ENCODE measurements around the gene TRMT2A.
"Not testable (repeated sequence)": the region's sequence is repeated elsewhere in the genome, so short reads cannot be mapped to it uniquely, and the experiment has no call there.

Gene TRMT2A
- 54.8 to 71.9 reads per million in 2 donors for total RNA-seq

GRCh38 chr22:20116951-20117632 is at the start of gene TRMT2A:
TSS of gene TRMT2A (minus strand) at chr22:20117226. CDS start at chr22:20116906, 320 bp downstream.
- DNase-seq = peak; percentile 95

DNA sequence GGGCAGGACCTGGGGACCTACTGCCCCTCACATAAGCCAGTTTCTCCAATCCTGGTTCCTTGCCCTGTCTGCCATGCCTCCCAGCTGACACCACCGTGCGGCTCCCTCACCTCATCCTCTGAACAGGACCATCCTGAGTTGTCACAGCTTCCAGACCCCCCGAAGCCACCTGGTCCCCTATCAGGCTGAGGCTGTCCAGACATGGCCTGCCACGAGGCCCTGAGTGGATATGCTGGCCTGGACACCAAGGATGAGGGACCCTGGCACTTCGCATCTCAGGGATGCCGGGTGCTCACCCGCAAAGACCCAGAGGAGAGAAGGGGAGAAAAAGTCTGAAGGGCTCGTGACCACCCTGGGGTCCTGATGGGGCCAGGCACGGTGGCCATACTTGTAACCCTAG is 49.7 kb upstream of the TRMT2A start:
- no peak for DNase-seq

- DNase-seq = no peak
Observed at GRCh38 chr22:20165913-20166312, 48.9 kb upstream of the TRMT2A start.

GRCh38 chr22:20165421-20165820 is 48.4 kb upstream of the TRMT2A start:
- no peak for DNase-seq

- DNase-seq = no peak
Observed at GRCh38 chr22:20164863-20165262, 47.8 kb upstream of the TRMT2A start.

DNA sequence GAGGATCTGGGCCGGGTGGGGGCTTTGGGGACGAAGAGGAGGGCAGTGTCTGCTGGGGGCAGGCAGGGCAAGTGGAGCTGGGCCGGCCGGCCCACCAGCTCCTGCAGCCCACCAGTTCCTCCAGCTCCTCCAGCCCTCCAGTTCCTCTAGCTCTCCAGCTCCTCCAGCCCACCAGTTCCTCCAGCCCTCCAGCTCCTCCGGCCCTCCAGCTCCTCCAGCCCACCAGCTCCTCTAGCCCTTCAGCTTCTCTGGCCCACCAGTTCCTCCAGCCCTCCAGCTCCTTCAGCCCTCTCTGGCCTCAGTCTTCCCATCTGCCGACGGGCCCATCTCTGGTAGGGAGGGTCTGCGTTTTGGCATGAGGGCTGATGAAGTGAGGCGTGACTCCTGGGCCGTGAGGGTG is 43.0 kb upstream of the TRMT2A start:
- DNase-seq = no peak

- DNase-seq = not testable (repeated sequence)
Observed at GRCh38 chr22:20159531-20159930, 42.5 kb upstream of the TRMT2A start.

DNA sequence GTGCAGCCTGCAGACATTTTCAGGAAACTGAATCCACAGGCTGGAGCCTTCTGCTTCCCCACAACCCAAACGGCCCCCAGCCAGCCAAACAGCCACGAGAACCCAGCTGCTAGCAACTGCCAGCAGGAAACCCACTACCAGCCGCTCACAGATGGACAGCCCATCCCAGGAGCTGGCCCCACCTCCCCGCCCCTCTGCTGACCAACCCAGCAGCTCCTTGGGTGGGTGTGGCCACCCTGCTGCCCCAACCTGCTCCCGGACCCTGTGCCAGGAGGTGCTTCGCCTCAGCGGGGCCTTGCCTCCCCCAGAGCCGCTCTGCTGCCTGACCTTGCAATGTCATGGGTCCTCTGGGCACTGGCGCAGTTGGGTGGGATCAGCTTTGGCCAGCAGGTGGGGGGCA is 42.0 kb upstream of the TRMT2A start:
- no peak for DNase-seq

DNA sequence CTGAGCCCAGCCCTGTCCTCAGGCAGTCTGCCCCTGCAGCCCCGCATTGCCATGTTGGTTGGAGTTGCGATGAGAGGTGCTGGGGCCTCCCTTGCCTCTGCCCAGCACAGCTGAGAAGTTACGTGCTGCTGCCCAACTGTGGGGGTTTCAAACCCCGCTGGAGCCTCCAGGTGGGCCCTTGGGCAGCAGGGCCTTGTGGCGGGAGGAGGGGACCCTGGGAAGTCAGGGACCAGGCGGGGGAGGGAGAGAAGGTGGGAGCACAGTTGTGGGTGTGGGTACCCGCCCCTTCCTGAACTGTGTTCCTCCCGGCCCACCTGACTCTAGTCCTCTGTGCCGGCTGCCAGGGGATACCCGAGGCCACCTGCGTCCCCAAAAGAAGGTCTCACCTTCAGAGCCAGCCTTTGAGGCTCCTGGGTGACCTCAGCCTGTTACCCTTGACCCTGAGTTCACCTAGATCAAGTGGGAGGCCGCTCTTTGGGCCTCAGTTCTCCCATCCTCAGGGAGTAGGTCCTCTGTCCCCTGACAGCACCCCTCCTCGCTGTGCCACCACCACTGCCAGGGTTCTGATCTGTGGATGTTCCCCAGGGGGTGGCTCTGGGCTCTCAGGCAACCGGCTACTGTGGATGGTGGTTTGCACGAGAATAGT is 41.5 kb upstream of the TRMT2A start:
- no peak for DNase-seq

- DNase-seq = no peak
Observed at GRCh38 chr22:20157430-20158183, 40.6 kb upstream of the TRMT2A start.

GRCh38 chr22:20156611-20157429 is 39.8 kb upstream of the TRMT2A start:
- peak; percentile 92 for DNase-seq

GRCh38 chr22:20156042-20156389 is 39.0 kb upstream of the TRMT2A start:
- no peak for DNase-seq

- no peak for DNase-seq
Observed at GRCh38 chr22:20155330-20156041, 38.5 kb upstream of the TRMT2A start.

DNA sequence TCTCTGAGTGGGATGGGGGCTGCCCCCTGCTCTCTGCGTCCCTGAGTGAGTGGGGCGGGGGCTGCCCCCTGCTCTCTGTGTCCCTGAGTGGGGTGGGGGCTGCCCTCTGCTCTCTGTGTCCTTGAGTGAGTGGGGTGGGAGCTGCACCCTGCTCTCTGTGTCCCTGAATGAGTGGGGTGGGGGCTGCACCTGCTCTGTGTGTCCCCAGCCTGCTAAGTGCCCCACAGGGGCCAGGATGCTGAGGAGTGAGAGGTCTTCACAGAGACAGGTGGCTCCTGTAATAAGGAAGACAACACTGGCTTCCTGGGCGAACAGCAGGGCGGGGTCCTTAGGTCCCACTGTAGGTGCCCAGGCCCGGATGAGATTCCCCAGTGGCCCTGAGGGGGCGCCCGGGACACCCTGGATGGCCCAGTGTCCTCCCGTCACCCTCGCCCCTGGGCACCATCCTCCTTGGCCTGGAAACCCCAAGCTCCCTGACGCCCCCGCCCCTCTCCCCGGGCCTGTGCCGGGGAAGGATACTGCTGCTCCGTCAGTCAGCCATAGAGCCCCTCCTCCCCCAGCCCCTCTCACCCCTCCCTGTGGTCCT is 37.7 kb upstream of the TRMT2A start:
- DNase-seq = no peak

- DNase-seq = no peak
Observed at GRCh38 chr22:20153945-20154344, 36.9 kb upstream of the TRMT2A start.

GRCh38 chr22:20152464-20152890 is 35.5 kb upstream of the TRMT2A start:
- no peak for DNase-seq

DNA sequence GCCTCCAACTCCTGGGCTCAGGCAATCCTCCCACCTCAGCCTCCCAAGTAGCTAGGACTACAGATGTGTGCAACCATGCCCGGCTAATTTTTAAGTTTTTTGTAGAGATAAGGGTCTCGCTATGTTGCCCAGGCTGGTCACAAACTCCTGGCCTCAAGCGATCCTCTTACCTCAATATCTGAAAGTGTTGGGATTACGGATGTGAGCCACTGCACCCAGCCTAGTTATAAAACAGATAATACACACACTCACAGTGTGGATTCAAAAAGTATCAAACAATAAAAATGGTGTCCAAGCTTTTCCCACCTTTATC is 34.2 kb upstream of the TRMT2A start:
- no peak for DNase-seq

DNA sequence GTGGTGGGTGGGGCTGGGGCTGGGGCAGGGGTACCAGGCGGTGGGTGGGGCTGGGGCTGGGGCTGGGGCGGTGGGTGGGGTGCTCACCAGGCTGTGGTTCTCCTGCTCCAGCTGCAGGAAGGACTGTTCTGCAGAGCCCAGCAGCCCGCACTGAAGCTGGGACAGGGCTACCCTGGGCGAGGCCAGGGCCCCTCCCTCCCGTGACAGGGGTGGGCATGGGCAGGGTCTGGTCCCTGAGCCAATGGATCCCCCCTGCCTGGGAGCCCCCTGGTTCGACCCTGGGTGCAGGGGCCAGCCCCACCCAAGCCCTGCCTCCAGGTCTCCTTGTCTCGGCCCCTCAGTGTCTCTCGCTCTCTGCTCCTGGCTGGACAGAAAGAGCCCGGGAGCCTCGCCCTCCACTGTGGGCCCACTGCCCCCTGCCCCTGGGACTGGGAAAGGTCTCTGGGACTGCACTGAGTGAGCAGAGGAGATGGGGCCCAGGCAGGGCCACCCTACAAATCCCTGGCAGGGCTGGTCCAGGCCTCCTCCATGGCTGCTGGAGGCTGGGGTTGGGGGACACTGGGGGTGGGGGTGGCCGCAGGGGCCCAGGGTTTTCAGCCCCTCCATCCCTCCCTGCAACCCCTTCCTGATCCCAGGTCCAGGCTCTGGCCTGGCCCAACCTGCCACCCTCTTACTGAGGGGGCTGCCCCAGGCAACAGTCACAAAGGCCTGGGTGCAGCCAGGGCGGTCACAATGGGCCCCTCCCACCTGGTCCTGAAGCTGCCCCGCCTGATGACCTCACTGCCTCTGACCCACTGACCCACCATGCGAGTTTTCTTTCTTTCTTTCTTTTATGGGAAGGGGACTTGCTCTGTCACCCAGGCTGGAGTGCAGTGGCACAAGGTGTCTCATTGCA is 33.6 kb upstream of the TRMT2A start, which contains the start of gene CCDC188:
CCDC188 (minus strand) TSS at position 675 of the 895 bp plus-strand sequence; CDS start at position 606, 69 bp downstream.
- no peak for DNase-seq

DNA sequence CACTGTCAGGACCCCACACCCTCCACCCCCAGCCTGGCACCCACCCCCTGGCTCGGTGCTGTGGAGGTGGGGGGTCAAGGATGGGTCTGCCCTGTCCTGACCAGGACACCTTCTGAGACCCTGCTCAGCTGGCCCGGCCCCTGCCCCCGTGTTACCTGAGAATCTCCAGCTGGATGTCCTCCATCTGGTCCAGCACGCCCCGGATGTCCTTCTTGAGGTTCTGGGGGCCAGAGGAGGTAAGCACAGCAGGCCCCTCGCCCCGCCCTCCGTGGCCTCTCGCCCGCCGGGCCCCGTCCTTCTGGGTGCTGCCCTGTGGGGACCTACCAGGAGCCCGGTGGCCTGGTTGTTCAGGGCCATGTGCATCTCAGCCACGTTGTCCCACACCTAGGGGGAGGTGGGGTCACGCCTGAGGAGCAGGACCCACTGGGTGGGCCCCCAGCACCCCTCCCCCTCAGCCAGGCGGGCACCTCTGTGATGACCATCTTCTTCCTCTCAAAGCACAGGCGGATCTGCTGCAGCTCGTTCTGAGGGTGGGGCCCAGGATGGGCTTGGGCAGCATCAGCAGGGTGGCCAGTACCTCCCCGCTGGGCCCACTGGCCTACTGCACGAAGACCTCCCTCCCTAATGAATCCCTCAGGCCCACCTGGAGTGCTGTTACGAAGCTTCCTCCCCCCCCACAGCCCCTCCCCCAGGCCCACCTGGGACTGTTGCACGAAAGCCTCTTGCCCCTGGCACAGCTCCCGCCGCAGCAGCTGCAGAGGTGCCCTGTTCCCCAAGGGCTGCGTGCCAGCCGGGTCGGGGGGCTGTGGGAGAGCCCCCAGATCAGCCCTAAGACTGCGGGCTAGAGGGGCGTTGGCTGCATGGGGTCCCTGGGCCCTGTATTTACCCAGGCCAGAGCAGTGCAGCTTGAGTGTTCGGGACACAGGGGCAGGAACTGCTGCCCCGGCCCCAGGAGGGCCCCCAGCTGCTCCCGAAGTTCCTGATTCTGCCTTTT is 32.5 kb upstream of the TRMT2A start:
- no peak for DNase-seq

- no peak for DNase-seq
Observed at GRCh38 chr22:20148414-20148813, 31.4 kb upstream of the TRMT2A start.
